Activated T-cell treated with anti-CD3 and anti-CD28 coated beads for 4 hours (primary cell): ENCODE data around the gene PEF1.

Source experiments
- DNase-seq: peaks from one replicate; pipeline ENCODE4 v3.0.0-alpha.2; 2020

The PEF1 gene

DNA sequence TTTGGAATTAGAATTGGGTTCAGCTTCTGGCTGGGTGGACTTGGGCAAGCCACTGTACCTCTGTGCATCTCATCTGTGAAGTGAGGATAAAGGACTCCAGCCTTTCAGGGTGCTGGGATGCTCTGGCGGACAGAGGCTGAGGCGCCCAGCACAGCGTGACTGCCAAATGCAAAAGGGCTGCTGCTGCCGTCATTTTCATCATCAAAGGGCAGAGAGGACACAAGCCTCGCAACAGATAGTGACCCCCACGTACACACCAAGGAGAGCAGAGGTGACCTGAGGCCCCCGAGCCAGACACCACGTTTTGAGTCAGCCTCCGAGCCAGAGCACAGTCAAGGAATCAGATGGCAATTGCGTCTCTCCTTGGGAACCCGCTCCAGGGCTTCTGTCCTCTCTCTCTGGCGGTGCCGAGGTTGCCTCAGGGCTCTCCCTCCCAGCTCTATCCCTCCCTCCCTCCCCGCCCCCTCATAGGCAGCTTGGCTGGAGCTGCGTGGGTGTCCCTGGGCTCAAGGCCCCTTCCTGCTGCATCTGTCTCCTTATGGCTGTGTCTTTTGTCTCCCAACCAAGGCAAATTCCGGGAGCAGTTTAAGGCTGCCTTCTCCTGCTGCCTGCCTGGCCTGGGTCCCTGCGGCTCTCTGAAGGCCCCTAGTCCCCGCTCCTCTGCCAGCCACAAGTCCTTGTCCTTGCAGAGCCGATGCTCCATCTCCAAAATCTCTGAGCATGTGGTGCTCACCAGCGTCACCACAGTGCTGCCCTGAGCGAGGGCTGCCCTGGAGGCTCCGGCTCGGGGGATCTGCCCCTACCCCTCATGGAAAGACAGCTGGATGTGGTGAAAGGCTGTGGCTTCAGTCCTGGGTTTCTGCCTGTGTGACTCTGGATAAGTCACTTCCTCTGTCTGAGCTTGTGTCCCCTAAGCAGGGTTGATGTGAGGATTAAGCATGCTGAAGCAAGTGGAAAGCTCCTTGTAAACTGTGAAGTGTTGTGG lies 18.2 kb downstream of the PEF1 start:
- no peak for DNase-seq

DNA sequence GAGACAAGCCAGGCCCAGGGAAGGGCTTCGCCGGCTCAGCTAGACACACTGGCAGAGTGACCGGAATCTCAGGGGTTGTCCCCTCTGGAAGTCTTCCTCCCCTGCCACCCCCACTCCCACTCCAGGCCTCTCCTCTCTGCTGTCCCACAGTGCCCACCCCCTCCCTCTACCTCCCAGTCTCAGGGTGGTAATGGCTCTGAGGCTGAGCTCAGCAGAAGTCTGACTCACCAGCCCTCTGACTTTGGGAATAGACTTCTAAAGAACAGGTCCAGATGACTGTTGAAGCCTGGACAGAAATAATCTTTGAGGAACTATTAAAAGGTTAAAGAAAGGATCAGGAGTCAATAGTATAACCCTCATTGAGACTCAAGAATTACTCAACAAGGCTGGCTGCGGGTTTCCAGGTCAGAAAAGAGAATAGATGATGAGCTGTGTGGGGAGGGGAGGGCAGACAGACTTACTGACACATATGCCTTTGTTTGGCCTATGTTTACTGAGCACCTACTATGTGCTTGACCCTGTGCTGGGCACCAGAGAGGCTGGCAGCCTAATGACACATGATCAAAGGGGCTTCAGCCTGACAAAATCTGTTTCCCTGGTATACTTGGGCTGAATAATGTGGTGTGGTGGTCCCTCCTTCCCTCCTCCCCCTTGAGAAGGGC lies 19.0 kb downstream of the PEF1 start:
- no peak for DNase-seq

DNA sequence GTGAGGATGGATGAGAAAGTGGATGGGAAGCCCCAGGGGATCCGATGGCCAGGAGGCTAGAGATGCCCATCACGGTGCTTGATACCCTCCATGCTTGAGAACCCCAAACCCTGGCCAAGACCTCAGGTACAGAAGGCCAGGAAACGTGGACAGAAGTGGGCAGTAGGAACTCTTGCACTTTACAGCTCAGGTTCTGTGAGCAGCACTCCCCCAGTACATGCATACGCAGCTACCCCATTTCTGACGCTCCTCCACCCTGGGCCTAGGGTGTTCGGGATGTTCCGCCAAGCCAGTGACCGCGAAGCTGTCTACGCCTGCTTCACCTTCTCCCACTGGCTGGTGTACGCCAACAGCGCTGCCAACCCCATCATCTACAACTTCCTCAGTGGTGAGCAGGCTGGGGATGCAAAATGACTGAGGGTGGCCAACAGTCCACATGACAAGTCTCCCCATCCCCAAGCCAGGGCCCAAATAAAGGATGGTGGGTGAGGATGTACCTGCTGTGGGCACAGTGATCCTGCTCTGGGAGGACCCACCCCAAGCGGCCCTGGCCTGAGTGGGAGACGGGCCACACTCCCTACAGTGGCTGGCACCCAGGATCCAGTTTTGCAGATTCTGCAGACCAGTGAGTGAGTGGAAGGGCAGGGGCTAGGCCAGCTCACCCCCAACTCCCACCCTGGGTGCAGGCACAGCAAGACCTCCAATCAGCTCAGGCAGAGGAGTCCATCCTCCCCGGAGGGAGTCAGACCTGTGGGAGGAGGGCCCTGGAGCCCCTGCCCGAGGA lies 19.8 kb downstream of the PEF1 start:
- DNase-seq = no peak

DNA sequence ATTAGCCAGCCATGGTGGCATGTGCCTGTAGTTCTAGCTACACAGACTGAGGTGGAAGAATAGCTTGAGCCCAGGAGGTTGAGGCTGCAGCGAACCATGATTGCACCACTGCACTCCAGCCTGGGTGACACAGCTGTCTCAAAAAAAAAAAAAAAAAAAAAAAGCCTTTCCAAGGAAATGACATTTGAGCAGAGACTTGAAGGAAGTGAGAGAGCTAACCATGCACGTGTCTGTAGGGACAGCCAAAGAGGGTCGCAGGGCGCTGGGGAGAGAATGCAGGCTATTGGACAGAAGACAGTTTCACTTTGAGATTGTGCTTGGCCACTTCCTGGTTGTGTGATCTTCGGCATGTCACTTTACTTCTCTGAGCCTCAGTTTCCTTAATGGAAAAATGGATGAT lies 20.4 kb downstream of the PEF1 start:
- no peak for DNase-seq

DNA sequence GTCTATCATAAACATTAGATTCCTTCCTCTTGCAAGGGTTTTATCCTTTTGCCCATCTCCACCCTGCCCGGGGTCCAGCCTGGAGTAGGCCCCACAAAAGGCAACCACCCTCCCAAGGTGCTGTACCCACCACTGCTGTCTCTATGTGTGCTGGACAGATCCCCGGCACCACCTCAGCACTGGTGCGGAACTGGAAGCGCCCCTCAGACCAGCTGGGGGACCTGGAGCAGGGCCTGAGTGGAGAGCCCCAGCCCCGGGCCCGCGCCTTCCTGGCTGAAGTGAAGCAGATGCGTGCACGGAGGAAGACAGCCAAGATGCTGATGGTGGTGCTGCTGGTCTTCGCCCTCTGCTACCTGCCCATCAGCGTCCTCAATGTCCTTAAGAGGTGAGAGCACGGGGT lies 21.3 kb downstream of the PEF1 start:
- DNase-seq = no peak

DNA sequence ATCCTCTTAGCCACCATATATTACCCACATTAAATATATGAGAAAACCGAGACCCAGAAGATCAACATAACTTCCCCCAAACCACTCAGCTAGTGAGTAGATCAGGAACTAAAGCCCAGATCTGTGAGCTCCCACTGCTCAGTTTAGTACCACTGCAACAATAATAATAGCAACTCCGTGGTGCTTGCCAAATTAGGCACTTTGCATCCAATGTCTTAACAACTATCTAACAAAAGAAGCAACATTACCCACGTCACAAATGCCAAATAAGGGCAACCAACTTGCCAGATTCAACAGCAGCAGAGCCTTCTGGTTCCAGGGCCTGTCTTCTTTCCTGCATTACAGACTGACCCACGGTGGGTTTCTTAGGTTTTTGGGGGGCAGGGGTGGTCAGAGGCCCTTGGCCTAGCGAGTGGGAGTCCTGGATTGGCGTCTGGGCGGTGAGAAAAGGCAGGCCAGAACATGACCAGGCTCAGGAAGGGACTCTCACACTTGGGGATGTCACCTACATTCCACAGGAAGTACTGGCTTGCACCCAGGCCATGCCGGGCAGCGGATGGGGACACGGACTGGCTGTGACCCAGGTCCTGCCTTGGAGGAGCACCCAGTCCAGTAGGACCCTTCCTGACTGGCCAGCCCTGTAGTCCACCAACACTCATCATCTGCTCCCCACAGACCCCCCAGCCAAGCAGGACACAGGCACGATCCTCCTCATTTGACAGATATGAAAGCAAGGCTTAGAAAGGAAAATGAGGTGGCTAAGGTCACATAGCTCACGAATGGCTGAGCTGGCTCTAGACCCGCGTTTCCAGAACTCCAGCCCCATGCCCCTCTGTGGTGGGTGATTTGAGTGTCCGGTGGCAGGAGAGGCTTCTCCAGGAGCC lies 22.6 kb downstream of the PEF1 start:
- DNase-seq = no peak

DNA sequence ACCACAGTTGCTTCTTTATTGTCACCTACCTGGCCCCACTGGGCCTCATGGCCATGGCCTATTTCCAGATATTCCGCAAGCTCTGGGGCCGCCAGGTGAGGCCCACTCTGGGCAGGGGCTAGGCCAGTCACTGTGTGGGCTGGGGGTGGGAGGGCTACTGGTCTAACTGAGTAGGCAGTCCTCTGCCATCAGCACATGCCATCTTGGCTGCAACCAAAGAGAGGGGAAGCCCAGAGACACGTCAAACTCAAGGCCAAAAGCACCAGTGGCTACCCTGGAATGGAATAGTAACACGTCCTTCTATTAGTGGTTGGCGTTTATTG lies 23.2 kb downstream of the PEF1 start:
- no peak for DNase-seq

DNA sequence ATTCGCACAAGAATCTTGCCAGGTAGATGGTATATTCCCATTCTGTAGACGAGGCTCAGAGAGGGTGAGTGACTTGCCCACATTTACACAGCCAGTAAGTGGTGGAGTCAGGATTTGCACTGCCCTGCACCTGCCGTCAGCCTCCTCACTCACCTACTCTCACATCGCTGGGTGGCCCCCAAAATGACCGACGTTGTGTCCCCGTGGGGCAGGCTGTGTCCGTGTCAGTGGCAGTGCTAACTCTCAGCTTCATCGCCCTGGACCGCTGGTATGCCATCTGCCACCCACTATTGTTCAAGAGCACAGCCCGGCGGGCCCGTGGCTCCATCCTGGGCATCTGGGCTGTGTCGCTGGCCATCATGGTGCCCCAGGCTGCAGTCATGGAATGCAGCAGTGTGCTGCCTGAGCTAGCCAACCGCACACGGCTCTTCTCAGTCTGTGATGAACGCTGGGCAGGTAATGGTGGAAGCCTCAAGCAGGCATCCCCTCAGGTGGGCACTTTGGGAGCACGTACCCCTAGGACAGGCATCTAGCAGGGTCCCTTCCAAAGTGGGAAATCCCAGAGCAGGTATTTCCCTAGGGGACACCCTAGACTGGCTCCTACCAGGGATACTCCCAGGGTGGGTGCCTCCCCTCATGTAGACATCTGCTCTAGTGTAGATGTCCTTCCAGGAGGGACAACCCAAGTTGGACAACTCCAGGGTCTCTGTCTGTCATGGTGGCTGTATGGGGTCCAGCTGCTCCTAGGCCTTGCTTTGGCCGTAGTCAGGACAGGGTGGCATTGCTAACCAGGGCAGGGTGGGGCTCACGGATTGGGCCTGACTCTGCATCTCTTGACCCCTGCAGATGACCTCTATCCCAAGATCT lies 23.8 kb downstream of the PEF1 start:
- DNase-seq = no peak

DNA sequence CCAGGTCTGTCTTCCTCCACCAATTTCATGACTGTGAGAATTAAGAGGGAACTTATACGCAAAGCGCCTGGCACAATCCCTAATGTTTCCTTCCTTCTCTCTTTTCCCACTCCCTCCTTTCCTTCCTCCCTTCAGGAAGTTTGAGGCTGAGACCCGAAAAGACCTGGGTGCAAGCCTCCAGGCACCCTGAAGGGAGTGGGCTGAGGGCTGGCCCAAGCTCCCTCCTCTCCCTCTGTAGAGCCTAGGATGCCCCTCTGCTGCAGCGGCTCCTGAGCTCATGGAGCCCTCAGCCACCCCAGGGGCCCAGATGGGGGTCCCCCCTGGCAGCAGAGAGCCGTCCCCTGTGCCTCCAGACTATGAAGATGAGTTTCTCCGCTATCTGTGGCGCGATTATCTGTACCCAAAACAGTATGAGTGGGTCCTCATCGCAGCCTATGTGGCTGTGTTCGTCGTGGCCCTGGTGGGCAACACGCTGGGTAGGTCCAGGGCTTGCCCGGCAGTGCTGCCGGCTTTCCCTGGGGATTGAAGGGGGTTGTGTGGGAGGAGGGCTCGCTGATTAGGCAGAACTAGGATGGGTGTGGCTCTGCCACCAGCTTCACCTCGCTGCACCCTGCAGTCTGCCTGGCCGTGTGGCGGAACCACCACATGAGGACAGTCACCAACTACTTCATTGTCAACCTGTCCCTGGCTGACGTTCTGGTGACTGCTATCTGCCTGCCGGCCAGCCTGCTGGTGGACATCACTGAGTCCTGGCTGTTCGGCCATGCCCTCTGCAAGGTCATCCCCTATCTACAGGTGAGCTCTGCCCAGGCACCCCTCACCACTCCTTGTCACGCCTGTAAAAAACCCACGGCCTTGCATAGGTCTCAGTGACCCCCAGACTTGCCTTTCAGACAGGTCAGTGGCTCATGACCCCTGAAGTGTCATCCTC lies 25.5 kb downstream of the PEF1 start:
- no peak for DNase-seq

DNA sequence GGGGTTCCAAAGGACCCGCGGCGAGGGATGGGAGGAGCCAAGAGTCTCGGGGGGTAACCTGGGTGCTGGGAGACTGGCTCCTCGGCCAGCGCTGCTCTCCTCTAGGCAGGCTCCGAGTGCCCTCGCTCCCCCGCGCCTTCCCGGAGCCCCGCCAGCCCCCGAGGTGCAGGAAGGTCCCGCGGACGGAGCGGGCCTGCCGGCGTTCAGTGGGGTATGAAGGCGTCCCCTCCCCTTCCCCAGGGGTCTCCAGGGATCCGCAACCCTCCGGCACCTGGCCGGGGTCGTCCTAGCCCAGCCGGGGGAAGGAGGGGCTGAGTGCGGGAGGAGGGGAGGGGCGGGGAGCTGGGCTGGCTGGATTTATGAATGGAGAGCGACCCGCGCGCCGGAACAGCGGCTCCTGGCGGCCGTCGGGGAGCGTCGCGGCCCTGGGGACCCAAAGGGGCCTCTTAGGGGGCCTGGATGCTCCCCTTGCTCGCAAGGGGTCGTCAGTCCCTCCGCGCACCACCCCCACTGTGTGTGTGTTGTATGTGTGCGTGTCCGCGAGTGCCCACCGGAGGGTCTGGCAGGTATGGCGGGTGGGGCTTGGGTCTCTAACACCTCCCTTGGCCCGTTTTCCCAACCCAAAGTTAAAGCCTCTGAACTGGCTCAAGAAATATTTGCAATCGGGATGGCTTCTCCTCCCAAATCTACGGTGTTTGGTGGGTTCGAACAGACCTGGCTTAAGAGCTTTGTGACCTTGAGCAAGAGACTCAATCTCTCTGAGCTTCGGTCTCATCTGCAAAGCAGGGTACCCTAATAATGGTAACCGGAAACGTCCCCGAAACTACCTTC lies 26.5 kb downstream of the PEF1 start:
- peak; percentile 14 for DNase-seq

DNA sequence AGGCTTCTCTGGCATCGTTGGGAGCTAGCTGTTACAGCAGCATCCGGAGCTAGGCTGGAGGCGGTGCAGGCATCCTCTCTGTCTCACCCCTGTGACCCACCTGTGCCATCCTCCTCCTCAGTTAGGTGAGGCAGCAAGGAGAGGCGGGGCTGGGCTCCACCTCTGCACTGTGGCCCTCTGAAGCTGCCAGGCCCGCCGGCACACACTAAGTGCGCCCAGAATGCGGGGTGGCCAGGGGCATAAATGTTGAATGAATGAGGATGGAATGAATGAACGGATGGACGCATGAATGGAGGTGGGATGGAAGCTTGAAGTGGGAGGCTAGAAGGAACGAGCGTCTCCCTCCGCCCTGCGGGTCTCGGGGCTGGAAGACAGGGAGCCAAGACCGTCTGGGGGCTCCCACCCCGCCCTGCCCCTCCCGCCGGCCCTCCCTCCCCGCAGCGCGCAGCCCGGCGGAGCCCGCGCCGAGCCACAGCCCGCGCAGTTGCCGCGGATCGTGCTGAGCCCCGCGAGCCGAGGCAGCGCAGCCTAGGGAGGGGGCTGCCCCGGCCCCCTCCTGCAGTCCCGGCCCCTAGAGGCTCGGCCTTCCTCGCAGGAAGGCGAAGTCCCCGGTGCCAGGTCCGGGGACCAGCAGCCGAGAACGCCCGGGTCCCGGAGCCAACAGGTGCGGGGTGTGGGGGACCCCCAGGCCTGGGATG lies 27.3 kb downstream of the PEF1 start, which contains the start of gene HCRTR1:
HCRTR1 (plus strand) TSS at position 472 of the 698 bp plus-strand sequence. CDS start 1,504 bp downstream, outside the sequence.
- DNase-seq = no peak

DNA sequence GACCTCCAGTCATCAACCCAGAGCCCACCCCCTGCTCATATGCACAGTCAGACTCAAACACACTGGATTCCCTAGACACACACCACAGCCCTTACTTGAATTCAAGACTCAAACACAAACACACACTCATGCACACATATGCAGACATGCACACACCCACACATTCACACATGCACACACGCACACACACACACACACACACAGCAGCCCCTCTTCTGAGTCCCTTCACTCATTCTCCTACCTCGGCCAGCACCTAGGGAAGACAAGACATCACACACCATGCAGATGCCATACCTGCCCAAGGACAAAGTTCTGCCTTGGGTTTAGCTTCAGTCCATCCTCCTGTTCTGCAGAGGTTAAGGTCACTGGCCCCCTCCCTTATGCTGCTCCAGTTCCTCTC lies 28.7 kb downstream of the PEF1 start:
- DNase-seq = no peak

DNA sequence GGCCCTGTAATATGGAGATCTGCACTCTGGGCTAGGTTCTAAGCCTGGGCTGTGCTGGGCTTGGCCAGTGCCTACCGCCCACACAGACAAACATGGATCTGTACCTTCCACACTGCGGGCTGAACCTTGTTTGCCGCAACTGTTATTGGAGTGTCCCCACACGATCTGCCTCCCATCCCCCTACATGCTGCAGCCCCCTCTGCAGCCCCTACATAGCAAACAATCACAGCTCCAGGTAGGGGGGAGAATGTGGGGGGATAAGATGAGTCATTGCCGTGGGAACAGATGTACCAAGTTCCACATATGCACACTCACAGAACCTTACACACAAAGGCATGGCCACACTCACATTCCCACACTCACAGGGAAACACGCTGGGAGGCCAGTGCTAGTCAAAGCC lies 29.3 kb downstream of the PEF1 start:
- no peak for DNase-seq

DNA sequence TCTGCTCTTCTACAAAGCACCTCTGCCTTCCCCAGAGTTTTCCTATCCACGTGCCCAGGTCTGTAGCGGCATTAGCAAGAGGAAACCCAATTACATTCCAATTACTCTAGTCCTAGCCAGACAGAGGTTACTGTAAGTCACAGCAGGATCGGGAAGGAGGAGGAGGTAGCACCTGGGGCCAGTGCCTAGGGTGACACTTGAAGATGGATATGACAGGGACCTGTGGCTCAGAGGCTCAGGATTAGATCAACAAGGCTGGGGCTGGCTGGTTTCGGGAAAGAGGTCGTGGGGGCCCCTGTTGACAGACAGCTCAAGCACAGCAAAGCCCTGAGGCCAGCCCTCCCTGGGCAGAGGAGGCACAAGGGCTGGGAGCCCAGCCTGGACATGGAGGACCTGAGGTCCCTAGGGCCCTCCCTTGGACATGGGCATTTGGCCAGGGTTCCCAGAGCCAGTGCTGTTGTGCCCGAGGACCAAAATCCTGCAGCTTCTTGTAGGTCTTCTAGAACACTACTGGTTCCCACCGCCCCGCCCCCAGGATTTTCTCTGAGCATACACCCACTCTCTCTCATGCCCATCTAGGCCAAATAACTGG lies 30.2 kb downstream of the PEF1 start:
- no peak for DNase-seq

DNA sequence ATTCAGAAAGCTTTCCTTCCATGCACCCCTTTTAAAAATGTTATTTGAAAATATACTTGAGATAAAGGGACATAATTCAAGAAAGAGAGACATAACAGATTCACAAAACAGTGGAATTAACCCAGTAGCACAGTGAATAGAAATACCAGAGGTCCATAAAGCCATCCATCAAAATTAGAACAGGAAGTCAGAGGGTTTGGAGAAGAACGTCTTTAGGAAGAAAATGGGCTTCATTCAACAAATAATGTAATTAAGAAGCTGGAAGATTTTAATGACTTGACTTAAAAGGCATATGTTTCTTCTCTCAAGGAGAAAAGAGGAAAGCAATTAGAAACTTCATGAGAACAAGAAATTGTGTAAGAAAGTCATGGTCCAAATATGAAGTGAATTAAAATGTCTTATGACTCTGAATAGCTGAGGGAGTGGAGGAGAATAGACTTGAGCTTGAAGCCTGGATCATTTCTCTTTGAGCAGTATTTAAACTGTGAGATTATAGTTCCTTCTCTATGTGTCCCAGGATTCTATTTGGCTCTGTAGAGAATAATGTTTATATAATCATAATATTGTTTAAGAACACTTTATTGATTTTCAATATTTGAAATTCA lies 35.1 kb downstream of the PEF1 start:
- no peak for DNase-seq

DNA sequence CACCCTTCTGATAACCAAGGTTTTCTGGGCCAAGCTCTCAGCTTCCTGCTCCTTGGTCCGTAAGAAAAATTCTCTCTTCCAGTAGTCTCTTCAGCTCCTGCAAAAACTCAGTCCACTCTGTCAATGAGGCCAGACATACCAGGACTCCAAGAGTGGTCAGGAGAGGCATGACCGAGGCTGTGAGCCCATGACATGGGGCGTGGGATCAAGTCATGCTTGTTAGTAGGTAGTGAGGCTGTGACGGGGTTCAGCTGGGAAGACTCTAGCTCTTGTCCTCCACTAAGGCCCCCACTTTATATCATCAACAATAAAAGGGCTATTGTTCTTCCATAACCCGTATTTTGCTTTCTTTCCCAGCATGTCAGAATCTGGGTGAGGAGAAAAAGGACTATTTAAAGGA lies 37.3 kb downstream of the PEF1 start:
- DNase-seq = no peak

DNA sequence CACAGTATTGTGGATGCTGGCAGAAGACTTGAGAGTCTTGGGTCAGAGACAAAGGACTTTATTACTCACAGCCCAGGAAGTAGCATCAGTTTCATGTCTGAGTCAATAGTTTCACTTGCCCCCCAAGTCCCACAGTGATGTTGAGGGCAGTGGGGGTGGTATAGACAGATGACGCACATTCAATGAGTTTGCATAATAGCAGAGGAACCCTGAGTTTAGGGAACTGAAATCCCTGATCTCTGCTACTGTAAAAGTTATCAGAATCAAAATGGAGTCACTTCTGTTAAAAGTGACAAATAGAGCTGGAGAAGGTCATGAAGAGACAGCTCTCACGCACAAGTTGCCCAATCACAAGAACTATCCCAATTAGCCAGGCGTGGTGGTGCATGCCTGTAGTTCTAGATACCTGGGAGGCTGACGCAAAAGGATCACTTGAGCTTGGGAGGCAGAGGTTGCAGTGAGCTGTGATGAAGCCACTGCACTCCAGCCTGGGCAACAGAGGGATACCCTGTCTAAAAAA lies 38.7 kb downstream of the PEF1 start:
- no peak for DNase-seq

DNA sequence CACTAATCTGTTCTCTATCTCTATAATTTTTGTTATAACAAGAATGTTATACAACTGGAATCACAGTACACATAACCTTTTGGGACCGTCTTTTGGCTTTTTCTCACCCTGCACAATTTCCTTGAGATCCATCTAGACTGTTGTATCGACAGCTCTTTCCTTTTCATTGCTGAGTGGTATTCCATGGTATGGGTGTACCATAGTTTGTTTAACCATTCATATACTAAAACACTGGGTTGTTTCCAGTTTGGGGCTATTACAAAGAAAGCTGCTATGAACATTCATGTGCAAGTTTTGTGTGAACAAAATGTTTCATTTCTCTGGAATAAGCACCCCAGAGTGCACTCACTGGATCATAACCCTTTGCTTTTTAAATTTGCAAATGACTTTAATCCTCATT lies 42.6 kb downstream of the PEF1 start:
- DNase-seq = no peak
